HG02759 (cell line): Measurements from ENCODE around the gene KLHL22.

Source experiments
- ATAC-seq: cut with Tn5 transposase; IDR thresholded peaks from one replicate; pipeline ENCODE4 v1.9.1; 2021; ENCODE audit warnings: mild to moderate bottlenecking, moderate library complexity; ENCODE audit not compliant: unreplicated experiment

The KLHL22 gene

DNA sequence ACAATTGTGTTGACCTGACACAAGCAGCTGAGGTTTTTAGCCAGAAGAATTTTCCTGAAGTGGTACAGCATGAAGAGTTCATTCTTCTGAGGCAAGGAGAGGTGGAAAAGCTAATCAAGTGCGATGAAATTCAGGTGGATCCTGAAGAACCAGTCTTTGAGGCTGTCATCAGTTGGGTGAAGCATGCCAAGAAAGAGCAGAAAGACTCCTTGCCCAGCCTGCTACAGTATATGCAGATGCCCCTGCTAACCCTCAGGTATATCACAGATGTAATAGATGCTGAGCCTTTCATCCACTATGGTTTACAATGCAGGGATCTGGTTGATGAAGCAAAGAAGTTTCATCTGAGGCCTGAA is 45.1 kb downstream of the KLHL22 start:
- ATAC-seq: no peak

DNA sequence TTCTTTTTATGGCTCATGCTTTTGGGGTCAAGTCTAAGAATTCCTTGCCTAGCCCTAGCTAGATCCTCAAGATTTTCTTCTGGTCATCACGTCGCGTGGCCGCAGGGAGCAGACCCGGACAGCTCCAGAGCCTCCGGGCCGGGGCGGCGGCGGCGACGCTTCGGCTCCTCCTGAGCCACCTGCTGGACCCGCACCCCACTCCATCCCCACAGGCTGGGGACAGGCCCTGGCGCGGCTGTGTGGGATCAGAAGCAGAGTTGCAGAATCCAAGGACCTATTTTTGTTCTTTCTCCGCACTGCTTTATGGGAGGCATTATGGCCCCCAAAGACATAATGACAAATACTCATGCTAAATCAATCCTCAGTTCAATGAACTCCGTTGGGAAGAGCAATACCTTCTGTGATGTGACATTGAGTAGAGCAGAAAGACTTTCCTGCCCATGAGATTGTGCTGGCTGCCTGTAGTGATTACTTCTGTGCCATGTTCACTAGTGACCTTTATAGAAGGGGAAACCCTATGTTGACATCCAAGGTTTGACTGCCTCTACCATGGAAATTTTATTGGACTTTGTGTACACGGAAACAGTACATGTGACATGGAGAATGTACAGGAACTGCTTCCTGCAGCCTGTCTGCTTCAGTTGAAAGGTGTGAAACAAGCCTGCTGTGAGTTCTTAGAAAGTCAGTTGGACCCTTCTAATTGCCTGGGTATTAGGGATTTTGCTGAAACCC is 45.6 kb downstream of the KLHL22 start:
- ATAC-seq: no peak

DNA sequence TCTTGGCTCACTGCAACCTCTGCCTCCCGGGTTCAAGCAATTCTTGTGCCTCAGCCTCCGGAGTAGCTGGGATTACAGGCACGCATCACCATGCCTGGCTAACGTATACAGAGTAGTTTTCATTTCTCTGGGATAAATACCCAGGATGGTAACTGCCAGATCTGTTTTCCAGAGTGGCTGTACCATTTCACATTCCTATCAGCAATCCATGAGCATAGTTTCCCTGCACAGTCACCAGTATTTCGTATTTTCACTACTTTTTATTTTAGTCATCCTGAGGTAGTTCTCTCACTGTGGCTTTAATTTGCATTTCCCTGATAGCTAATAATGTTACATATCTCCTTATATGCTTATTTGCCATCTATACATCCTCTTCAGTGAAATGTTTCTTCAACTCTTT is 47.0 kb downstream of the KLHL22 start:
- ATAC-seq: no peak

DNA sequence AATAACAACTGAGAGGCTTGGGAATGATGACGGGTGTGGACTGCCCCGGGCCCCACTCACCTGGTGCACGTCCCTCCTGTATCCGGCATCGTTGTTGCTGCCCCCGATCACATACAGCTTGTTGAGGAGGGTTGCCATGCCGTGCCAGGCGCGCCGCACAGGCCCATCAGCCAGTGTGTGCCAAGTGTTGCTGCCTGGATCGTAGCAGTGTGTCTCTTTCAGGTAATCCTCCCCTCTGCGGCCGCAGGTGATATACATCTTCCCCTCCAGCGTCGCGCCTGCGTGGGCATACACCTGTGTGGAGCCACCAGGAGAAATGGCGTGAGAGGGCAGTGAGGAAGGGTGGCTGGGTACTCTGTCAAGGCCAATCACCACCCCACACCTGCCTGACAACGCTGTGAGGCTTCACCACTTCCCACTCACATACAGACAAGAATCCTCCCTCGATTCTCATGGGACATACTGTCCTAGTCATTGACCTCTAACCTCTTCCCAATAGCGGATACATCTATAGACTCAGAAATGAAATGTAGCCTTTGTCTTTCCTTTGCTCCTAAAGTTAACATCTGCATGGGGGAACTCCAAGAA is 49.1 kb downstream of the KLHL22 start:
- no peak for ATAC-seq

DNA sequence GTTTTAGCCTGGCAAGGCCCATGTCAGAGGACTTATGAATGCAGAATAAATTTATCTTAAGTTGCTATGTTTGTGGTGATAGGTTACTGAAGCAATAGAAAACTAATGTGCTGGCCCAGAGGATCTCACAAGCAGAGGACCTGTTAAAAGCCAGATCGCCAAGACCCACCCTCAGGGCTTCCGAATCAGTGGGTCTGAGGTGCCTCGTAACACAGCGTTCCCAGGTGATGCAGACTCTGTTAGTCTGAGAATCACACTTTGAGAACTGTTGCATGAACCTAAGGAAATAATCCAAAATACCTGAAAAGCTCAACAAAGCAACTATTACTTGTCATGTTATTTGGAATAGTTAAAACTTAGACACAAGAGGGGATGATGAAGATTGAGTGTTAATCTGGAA is 51.3 kb downstream of the KLHL22 start:
- no peak for ATAC-seq

DNA sequence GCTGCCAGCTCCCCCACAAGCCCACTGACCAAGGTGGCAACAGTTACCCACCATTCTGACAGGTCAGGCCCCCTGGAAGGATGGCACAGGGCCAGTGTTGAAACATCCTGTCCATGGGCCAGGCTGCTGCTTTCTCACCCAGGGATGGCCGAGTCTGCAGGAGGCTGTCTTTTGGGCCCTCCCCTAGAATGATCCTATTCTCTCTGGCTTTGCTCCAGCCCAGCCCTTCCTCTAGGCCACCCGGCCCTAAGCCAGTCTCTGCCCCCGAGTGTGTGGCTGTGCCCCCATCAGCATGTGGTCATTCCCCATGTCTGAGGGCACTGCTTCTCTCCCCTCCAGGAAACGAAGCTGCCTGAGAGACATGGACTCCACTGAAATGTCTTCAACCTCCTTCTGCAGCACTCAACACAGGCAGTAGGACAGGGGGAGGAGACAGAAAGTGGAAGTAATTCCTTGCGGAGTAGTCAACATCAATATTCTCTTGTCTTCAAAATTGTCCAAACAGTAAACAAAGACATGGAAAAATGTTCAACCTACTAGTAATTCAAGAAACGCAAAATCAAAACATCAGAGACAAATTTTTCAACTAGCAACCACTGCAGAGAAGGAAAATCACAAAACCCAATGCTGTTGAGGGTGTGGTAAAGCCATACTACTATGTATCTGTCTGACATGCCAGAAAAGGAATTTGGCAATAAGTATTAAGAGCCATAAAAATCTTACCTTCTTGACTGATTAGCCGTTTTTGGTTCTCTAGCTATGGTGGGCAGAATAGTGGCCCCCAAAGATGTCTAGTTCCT is 52.9 kb downstream of the KLHL22 start:
- ATAC-seq: no peak

DNA sequence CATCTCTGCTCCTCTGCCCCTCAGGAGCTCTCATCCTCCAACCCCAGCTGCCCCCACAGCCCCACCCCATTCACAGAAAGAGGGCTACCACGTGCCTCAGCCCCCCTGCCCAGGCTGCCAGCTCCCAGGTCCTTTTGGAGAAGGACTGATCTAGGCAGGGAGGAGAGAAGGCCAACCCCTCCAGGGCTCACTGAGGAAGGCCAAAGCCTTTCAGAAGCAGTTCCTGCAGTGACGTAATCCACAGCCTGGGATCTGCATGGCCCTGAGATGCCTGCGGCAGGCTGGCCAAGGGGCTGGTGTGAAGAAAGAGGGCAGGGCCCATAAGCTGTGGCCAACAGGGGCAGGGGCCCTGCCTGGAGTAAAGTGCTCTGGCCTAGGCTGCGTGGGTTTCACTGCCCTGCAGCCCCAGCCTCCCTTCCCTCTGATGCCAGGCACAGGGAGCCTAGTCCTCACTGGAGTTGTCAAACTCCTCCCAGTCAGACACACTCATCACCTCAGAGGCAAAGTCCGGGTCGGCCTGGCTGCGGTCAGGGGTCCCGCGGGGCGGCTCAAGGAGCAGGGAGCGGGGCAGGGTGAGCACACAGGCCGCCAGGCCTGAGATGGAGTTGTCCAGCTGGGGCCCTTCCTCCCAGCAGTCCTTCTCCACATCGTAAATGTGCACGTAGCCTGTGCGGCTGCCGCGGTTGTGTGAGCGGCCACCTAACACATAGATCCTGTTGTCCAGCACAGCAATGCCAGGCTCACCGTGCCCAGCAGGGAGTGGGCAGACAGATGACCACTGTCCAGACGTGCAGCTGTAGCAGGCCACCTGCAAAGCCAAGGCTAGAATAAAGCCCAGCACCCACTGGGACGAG is 53.7 kb downstream of the KLHL22 start:
- no peak for ATAC-seq

DNA sequence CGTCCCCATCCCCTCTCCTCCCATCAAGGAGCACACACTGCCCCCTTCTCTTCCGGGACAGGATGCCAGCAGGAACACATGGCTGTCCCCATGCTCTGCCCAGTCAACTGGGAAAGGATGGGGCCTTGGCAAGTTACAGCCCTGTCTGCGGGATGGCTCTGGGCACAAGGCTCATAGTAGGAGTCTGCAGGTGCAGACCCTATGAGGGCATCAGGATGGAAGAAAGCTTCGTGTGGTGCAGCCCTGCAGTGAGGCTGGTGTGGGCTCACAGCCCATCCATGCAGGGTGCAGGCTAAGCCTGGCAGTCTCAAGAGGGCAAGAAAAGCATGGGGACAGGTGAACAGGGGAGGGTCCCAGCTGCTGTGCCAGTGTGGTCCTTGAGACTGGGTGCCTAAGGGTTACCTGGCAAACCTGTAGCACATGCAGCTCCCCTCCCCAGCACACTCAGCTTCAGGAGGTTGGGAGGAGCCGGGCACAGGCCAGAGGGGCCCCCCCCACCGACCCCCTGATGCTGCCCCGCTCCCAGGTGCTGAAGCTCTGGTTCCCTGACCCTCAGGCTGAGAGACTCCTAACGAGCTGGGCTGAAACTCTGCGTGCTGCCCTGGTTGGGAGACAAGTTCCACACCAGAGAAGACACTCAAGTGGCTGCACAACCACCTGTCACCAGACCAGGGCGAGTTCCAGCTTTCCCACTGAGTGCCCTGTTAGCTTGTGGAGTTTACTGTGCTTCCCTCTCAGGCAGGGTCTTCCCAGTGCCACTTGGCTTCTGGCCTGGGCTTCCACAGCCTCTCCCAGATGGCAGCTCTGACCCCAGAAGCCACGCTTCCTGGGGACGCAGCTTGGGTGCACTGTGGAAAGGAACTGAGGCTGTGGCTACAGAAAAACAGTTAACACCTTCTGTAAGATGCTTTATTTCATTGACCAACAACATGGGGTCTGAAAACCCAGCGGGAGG is 54.7 kb downstream of the KLHL22 start:
- ATAC-seq: no peak

DNA sequence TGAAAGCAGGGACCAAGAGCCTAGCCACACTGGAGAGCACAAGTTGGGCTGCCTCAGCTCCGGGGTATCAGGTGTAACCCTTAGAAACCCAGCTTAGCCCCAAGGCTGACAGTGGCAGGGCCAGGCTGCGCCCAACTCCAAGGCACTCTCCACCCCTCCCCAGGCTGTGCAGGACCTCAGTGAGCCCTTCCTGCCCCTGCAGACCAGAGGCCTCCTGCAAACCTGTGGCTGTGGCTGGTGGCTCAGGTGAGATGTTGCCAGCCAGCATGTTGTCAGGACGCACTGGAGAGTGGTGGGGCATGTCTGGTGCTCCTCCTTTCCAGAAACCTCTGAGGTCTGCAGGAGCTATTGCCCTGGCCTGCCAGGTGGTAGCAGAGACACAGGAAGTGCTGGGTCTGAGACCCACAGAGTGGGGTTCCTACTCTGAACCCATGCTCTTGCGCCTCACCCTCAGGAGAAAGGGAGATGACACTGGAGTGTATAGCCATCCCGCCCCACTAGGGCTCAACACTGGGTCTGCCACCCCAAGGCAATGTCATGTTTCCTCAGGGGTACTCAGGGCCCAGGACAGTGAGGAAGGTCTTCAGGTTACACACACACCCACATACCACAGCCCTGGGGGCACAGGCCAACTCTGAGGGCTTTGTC is 55.5 kb downstream of the KLHL22 start:
- ATAC-seq: no peak

DNA sequence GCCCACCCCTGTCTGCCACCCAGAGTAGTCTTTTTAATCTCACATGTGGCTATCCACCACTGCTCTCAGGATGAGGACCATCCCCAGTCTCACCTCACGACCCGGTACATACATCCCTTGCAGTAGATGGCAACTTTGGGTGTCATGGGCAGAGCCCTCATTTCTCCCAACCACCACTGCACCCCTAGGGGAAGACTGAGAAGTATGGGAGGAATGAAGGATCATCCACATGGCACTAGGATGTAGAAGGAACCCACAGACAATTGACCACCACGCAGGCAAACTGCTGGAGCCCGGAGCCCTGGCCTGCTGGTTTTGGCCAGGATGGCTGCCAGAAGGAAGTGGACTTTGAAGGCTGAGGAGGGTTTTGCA is 56.1 kb downstream of the KLHL22 start:
- no peak for ATAC-seq

DNA sequence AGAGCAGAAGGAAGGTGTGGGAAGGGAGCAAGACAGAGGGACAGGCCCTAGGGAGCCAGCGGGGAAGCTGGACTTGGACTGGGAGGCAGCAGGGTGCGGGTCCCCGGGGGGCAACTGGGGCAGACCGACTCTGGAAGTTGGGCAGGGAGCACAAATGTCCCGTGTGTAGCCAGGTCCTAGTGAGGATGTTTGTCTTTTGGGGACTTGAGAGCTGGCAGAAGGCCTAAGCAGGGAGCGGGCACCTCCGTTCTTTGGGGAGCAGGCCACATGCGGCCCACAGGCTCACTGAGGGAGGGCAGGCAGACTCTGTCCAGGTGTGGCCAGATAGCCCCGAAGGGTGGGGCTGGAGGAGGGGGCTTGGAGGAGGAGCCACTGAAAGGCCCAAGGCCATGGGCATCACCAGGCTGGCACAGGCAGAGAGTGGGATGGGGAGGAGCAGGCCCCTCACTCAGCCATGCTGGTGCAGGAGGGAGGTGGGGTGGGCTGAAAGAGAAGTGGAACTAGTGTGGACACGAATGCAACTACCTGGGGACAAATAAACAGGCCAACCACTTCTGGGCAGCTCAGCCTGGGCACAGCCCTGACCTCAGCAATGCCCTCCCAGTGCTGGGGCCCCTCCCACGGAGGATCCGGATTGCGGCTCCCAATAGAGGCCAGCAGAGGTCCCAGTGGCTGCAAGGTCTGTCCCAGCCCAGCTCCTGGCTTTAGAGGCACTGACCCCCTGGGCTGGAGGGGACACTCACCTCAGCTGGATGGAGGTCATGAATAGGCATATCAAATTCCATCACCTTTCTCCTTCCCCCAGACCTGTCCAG is 56.7 kb downstream of the KLHL22 start:
- no peak for ATAC-seq

DNA sequence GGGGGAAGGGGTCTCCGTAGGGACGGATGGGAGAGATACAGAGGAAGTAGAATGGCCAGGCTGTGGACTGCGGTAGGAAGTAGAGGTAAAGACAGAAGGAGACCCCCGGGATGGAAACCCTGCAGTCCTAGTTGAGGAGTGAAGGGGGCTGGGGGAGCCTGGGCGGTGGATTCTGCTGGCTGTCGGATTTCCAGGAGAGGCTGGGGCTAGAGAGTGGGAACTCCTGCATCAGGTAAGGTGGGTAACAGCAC is 57.2 kb downstream of the KLHL22 start:
- no peak for ATAC-seq

DNA sequence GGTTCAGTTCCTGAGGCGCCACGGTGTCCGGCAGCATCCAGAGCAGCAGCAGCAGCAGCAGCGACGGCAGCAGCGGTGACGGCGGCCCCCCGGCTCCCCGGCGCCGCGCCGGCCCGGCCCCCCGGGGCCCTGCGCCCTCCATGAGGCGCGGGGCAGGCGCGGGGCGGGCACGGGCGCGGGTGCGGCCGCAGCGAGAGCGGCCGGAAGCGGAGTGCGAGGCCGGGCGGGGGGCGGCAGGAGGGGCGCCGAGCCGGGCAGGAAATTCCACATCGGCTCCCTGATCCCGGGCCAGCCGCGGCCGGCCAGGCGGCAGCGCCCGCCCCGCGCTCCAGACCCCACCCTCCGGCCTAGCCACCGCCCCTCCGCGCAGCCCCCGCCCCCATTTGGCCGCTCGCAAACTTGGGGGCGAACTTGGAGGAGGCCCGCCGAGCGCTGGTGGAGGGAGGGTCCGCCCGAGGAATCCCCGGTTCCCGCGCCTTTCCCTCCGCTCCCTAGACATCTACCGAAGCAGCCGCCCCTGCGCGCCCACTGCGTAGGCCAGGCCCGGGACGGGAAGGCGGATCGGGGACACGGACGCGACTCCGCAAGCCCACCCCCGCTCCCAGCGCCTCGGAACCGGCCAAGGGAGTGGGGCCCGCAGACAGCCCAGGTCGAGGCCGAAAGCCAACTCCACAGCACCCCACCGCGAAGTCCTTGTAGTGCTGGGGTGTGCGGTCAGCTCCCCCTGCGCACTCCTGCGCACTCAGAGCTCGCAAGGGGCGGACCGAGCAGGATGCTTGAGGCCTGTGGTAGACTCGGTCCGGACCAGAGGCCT is 57.8 kb downstream of the KLHL22 start, which contains the start of gene SCARF2:
Gene SCARF2, minus strand, starts transcription at position 213 of the 814 bp plus-strand sequence. Its CDS starts 71 bp downstream, at position 142.
- no peak for ATAC-seq

DNA sequence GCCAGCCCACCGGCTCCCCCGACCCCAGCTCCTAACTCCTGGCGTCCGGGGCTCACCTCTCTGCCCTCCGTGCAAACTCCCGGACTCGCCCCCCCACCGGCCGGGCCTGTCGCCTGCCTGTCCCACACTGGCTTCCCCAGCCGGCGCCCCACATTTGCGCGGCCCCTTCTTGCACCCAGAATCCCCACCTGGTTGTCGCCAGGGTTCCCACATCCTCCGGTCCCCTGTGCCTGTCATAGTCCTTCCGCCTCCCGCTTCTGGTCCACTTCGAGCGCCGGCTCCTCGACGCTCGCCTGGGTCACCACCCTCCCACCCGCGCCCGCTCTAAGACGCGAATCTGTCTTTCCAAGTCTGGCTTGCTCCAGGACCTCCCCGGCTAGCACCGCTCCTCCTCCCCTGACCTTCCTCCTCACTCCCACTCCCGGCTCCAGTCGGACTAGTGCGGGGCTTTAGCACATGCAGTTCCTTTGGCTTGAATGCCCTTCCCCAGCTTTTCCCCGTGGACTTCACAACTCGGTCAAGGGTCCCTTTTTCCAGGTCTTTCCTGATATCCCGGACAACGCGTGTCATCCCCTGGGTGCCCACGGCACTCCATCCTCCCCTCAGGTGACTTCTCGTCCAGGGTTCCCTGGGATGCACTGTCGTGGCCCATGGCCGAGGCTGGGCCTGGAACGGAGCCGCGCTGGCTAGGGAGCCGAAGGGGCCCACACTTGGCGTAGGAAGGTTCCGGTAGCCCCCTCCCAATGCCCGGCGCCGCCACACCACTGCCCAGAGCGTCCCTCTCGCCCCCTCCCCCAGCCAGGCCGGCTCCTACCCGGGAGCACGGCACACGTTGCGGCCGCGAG is 58.6 kb downstream of the KLHL22 start:
- no peak for ATAC-seq

DNA sequence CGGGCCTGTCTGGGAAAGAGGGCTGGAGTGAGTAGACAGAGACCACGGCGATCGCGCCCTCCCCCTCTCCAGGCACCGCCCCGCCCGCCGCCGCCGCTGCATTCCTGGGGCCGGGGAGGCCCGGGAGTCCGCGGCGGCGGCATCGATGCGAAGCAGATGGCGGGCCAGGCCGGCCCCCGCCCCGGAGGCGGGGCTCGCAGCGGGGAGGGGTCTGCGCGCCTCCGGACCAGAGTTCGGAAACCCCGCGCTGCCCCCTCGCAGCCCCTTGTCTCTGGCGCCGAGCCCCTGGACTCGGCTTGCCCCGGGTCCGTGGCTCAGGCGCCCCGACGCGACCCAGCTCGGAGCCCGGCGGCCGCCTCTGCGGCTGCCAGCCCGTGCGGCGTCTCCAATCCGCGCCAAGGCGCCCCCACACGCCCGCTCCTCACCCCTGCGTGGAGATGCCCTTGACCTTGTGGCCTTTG is 59.3 kb downstream of the KLHL22 start:
- ATAC-seq: no peak

DNA sequence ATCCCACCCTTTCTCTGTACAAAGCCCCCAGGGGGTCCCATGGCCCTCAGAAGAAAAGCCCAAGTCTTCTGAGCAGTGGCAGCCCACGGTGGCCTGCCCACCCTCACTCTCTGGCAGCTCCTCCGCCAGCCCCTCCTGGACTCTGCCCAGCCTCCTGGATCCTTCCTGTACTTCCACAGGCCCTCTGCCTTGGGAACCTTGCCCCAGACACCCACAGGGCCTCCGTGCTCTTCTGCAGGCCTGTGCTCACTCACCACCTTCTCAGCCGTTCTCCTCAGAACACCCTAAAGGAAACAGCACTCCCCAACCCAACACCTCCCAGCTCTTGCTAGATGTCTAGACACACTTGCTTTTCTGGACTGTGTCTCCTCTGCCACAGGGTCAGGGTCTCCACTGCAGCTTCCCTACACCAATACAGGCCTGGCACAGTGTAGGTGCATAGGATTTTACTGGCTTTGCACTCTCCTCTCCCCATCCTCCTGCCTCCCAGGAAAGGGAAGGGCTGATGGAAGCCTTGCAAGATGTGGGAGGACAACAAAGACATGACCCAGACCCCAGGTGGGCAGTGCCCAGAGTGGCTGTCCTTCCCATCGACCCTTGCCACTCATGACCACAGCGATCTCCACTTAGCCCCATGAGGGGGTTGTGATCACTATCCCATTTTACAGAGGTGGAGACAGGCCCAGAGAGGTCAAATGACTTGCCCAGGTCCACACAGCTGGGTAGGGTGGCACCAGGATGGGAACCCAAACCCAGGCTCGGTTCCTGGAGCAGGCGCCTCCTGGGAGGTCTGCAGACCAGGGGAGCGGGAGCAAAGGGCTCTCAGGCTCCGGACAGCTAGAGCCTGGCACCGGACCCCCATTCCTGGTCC is 59.9 kb downstream of the KLHL22 start:
- no peak for ATAC-seq
